ENCODE measurements around the gene STON2.

- TF ChIP-seq, protein P1, sequence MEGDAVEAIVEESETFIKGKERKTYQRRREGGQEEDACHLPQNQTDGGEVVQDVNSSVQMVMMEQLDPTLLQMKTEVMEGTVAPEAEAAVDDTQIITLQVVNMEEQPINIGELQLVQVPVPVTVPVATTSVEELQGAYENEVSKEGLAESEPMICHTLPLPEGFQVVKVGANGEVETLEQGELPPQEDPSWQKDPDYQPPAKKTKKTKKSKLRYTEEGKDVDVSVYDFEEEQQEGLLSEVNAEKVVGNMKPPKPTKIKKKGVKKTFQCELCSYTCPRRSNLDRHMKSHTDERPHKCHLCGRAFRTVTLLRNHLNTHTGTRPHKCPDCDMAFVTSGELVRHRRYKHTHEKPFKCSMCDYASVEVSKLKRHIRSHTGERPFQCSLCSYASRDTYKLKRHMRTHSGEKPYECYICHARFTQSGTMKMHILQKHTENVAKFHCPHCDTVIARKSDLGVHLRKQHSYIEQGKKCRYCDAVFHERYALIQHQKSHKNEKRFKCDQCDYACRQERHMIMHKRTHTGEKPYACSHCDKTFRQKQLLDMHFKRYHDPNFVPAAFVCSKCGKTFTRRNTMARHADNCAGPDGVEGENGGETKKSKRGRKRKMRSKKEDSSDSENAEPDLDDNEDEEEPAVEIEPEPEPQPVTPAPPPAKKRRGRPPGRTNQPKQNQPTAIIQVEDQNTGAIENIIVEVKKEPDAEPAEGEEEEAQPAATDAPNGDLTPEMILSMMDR (IDR thresholded peaks at IDR 0.05), result no peak
- TF ChIP-seq POLR2A (IDR thresholded peaks at IDR 0.05) (no peak), POLR2AphosphoS5 (IDR thresholded peaks at IDR 0.05) (no peak)
These were observed 23.4 kb upstream of the STON2 start for GRCh38 chr14:81423504-81423903.

All from prostate gland (tissue), 2 donors.